Measurements from ENCODE around the gene EPHA10. TPM values are rescaled to one million over a fixed set of nuclear protein-coding genes. Genes with fewer than 3 reads are reported as not detected.

The EPHA10 gene
- total RNA-seq, 2 donors from 2014 or later, result 0.74 to 1.00 TPM

DNA sequence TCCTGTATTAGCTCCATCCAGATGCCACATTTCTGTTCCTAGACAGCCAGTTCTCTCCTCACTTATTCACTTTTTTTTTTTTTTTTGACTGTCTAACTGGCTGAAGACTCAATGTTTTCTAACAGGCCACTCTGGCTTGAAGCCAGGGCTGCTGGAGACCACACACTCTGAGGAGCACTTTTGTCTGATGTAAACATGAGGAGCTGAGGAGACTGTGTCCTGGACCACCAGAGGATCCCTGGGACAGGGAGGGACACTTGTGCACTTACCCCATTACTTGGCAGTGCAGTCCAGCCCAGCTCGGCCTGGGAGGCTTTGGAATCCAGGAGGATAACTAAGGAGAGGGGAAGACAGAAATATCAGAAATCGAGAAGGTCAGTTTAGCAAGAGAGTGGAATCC, 2.4 kb downstream of the EPHA10 start:
- peaks cover 59% of the 10 kb centered on the region for H3K27me3 Mint-ChIP-seq (ENCODE audit: low read depth)
- peaks cover 1 to 7% of the 10 kb centered on the region in 2 donors for H3K36me3 Mint-ChIP-seq (ENCODE audit: insufficient read depth in 2 of 2)
- H3K27ac Mint-ChIP-seq, result no peak overlapping the region
- peaks cover 22% of the 10 kb centered on the region for H3K4me1 Mint-ChIP-seq (ENCODE audit: low read depth)
- H3K4me3 Mint-ChIP-seq, result no peak overlapping the region
- no peak for DNase-seq
- no peak for ATAC-seq (replicated peaks in 1 of 2)
- no peaks in the 10 kb centered on the region for H3K9me3 Mint-ChIP-seq

DNA sequence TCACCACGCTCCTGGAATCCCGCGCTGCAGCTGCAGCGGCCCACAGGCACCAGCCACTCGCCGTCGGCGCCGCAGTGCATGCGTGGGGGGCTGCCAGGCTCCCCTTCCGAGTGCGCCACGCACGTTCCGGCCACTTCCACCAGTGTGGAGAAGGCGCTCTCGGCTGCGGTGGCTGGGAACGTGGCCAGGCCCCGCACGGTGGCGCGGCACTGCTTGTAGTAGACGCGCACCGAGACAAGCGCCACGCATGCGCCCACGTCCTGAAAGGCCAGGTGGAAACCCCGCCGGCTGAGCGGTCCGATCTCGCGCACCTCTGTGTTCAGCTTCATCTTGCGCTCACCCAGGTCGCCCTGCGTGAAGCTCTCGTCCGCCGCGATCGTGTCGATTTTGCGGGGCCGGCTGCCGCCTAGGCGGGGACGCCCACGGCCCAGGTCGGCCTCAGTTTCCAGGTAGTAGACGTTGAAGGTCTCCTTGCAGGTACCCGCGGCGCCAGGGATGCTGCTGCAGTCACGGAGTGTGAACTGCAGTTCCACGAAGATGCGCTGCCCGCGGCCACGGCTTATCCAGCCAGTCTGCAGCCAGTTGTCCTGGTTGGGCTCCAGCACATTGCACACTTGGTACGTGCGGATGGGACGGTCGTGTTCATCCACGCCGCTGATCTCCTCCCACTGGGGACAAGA, 3.4 kb downstream of the EPHA10 start:
- Mint-ChIP-seq H3K9me3 (no peaks in the 10 kb centered on the region), H3K36me3 (ENCODE audit: insufficient read depth in 2 of 2) (peaks cover 1 to 7% of the 10 kb centered on the region in 2 donors), H3K27ac (no peak overlapping the region), H3K4me1 (ENCODE audit: low read depth) (peaks cover 22% of the 10 kb centered on the region), H3K27me3 (ENCODE audit: low read depth) (peaks cover 51% of the 10 kb centered on the region), H3K4me3 (no peak overlapping the region)
- DNase-seq (no peak), ATAC-seq (replicated peaks in 1 of 2) (no peak)

DNA sequence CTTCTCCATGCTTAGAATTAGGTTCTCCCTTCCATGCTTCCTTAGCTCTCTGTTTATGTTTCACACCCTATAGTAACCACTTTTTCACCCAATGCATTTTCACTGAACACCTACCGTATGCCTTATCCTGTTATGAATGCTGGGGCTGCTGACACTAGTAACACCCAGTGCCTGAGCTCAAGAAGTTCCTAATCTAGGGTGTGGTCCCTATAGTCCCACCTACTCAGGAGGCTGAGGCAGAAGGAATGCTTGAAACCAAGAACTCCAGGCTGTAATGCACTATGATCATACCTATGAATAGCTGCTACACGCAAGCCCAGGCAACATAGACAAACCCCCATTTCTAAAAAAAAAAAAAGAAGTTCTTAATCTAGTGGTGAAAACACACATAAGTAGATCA, 5.5 kb downstream of the EPHA10 start:
- Mint-ChIP-seq H3K27me3 (ENCODE audit: low read depth) (peaks cover 30% of the 10 kb centered on the region), H3K9me3 (no peaks in the 10 kb centered on the region), H3K36me3 (ENCODE audit: insufficient read depth in 2 of 2) (peaks cover 0 to 3% of the 10 kb centered on the region in 2 donors), H3K4me1 (ENCODE audit: low read depth) (peaks cover 20% of the 10 kb centered on the region), H3K27ac (no peak overlapping the region), H3K4me3 (no peak overlapping the region)
- ATAC-seq (replicated peaks in 1 of 2) (no peak), DNase-seq (no peak)

DNA sequence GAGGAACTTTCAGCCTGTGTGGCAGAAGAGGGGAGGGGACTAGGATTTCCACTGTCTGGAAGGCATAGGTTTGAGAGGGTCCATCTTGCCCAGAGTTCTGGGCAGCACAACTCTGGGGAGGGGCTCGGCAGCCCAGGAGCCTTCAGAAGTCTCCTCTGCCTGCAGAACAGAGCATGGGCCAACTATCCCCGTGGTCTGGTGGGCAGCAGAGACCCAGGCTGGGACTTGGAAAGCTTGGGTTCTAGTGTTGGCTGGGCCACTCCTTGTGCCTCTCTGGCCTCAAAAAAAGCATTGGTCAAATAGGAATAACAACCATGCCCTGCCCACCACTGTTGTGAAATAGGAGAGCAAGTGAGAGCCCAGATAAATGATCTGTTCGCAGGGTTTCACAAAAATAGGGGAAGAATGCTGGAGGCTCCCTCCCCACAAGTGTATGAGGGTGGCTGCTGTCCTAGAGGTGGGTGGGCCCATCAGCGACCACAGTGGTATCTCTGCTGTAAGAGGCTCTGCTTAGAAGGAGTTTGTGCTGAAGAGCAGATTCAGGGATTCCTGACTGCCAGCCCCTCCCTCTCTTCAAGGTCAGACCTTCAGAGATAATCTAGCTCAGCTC, 8.9 kb downstream of the EPHA10 start:
- Mint-ChIP-seq H3K4me3 (no peak overlapping the region), H3K27me3 (ENCODE audit: low read depth) (peaks cover 21% of the 10 kb centered on the region), H3K9me3 (no peaks in the 10 kb centered on the region), H3K36me3 (ENCODE audit: insufficient read depth in 2 of 2) (no peaks in the 10 kb centered on the region), H3K4me1 (ENCODE audit: low read depth) (peaks cover 31% of the 10 kb centered on the region), H3K27ac (no peak overlapping the region)
- no peak for ATAC-seq (replicated peaks in 1 of 2)
- DNase-seq, result no peak

DNA sequence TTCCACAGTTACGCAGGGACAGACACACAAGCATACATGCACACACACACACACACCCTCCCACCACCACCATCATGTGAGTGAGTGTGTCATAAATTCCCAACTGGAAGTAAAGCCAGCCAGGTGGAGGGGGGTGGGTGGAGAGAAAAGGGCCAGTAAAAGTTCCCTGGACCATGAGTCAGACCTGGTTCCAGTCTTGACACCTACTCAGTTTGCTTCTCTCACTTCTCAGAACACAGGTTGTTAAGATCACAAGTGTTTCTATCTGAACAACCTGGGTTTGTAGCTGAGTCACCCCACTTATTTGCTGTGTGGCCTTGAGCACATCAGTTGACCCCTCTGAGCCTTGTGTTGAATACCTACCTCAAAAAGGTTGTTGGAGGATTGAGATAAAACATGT, 9.6 kb downstream of the EPHA10 start:
- DNase-seq (peak; percentile 46 to 52), ATAC-seq (replicated peaks in 1 of 2) (peak; percentile 89)
- Mint-ChIP-seq H3K27ac (no peak overlapping the region), H3K4me1 (ENCODE audit: low read depth) (peaks cover 31% of the 10 kb centered on the region), H3K4me3 (peak overlapping the region; percentile 27 to 37), H3K9me3 (no peaks in the 10 kb centered on the region), H3K36me3 (ENCODE audit: insufficient read depth in 2 of 2) (no peaks in the 10 kb centered on the region), H3K27me3 (ENCODE audit: low read depth) (peaks cover 25% of the 10 kb centered on the region)

DNA sequence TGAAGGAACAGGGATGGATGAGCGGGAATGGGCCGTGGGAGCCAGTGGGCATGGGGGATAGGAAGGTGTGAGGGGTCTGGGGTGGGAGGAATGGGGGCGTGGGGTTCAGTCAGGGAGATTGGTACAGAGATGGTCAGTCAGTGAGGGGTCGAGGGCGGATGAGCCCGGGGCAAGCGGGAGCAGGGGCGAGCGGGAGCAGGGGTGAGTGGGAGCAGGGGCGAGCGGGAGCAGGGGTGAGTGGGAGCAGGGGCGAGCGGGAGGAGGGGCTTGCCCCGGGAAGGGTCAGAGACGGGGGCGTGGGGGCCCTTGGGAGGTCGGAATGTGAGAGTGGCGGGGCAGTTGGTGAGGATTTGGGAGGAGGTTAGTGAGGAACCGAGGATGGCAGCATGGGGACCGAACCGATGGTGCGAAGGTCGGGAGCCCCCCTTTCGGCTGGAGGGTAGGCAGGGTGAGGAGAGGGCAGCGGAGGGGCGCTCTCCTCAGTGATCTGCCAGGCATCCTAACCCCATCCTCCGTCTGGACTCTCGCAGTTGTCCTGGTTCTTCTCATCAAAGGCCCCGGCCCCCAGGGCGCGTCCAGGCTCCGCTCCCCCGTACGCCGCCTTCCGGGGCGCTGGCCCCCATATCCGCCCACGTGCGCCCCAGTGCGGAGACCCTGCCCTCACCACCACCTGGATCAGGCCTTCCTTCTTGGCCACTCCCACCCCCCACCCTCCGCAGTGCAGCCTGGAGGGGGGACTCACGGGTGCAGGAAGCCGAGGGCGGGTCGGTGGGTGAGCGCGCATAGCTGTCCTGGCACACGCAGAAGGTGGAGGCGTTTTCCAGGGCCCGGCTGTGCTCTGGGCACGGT, 11.2 kb downstream of the EPHA10 start:
- DNase-seq (peak in 1 of 2 donors; percentile 15), ATAC-seq (replicated peaks in 1 of 2) (no peak)
- Mint-ChIP-seq H3K27ac (no peak overlapping the region), H3K36me3 (ENCODE audit: insufficient read depth in 2 of 2) (no peaks in the 10 kb centered on the region), H3K4me3 (peak overlapping the region; percentile 76 to 83), H3K4me1 (ENCODE audit: low read depth) (peaks cover 31% of the 10 kb centered on the region), H3K9me3 (no peaks in the 10 kb centered on the region), H3K27me3 (ENCODE audit: low read depth) (peaks cover 25% of the 10 kb centered on the region)

DNA sequence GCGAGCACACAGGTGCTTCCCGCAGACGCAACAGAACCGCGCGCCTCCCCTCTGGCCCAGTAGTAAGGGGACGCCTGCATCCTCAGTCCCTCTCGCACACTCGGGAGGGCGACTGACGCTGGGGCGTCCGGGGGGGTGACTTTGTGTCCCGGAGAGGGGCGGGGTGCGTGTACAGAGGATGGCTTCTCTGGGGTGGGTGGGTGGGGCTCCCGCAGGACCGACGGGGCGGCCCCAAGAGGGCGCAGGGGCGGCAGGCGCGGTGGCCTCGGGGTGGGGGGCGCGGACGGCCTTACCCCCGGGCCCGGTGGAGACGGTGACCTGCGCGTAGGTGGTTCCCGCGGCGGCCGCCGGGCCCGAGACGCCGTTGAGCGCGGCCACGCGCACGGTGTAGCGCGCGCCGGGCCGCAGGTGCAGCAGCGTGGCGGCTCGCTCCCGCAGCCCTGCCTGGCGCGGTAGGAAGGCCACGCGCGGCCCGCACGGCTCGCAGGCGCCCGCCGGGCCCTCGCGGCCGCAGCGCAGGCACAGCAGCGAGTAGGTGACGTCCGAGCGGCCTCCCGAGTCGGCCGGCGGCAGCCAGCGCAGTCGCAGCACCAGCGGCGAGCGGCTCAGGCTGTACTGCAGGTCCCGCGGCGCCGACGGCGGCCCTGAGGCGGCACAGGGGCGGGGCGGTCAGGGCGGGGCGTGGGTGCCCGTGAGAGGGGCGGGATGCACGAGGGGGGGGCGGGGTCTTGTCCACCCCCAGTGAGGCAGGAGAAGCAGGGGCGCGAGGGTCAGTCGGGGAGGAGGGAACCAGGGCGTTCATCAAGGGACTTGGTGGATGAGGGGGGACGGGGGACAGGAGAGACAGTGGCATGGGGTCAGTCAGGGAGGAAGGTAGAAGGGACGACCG, 12.1 kb downstream of the EPHA10 start:
- Mint-ChIP-seq H3K4me3 (peak overlapping the region; percentile 77 to 83), H3K36me3 (ENCODE audit: insufficient read depth in 2 of 2) (no peaks in the 10 kb centered on the region), H3K9me3 (no peaks in the 10 kb centered on the region), H3K27ac (no peak overlapping the region), H3K4me1 (ENCODE audit: low read depth) (peaks cover 31% of the 10 kb centered on the region), H3K27me3 (ENCODE audit: low read depth) (peaks cover 26% of the 10 kb centered on the region)
- peak; percentile 53 to 59 for DNase-seq
- peak; percentile 52 to 54 for ATAC-seq (replicated peaks in 1 of 2)

DNA sequence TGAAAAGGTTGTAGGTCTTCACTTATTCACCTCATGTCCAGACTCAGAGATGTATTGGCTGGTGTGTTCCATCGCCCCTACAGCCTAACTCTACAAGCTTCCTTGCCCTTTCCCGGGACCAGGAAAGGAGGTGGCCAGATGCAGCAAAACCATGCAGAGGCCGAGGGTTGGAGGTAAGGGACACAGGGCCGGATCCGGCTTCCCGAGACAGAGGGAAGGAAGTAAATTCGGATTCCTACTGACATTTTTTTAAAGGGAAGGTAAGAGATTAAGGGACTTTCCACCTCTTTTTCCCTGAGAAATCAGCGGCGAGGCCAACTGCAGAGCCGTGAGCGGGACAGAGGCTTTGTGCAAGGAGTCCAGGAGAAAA, 12.7 kb downstream of the EPHA10 start:
- no peak overlapping the region for H3K27ac Mint-ChIP-seq
- no peaks in the 10 kb centered on the region for H3K36me3 Mint-ChIP-seq (ENCODE audit: insufficient read depth in 2 of 2)
- DNase-seq, result no peak
- peaks cover 33% of the 10 kb centered on the region for H3K27me3 Mint-ChIP-seq (ENCODE audit: low read depth)
- H3K9me3 Mint-ChIP-seq, result no peaks in the 10 kb centered on the region
- H3K4me1 Mint-ChIP-seq (ENCODE audit: low read depth), result peaks cover 31% of the 10 kb centered on the region
- peak overlapping the region; percentile 77 to 79 for H3K4me3 Mint-ChIP-seq
- no peak for ATAC-seq (replicated peaks in 1 of 2)

DNA sequence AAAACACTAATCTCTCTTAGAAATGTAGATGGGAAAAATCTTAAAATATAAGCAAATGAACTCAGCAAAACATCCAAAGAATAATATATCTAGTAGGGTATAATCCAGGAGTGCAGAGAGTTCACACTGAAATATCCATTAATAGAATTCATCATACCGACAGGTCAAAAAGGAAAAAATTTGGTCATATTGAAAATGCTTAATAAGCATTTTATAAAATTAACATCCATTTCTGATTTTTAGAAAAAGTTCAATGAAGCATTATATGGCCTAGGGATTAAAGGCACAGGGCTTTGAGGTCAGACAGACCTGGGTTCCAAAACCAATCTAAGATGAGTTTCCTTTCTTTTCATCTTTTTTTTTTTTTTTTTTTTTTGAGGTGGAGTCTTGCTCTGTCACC, 16.4 kb downstream of the EPHA10 start:
- peaks cover 46% of the 10 kb centered on the region for H3K27me3 Mint-ChIP-seq (ENCODE audit: low read depth)
- no peak overlapping the region for H3K4me3 Mint-ChIP-seq
- peaks cover 14% of the 10 kb centered on the region for H3K4me1 Mint-ChIP-seq (ENCODE audit: low read depth)
- ATAC-seq (replicated peaks in 1 of 2) (no peak), DNase-seq (no peak)
- peaks cover 0 to 3% of the 10 kb centered on the region in 2 donors for H3K36me3 Mint-ChIP-seq (ENCODE audit: insufficient read depth in 2 of 2)
- peaks cover 3% of the 10 kb centered on the region in 2 donors for H3K9me3 Mint-ChIP-seq
- no peak overlapping the region for H3K27ac Mint-ChIP-seq

DNA sequence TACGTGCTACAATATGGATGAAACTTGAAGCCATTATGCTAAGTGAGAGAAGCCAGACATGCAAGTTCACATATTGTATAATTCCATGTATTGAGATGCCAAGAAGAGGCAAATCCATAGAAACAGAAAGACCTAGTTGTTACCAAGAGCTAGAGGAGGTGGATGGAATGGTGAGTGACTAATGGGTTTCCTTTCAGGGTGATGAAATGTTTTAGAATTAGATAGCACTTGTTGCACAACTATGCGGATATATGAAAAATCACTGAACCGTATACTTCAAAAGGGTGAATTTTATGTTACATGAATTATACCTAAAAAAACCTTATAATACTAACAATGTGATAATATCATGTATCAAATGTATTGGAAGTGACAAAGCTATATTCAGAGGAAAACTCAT, 18.1 kb downstream of the EPHA10 start:
- no peak overlapping the region for H3K27ac Mint-ChIP-seq
- H3K36me3 Mint-ChIP-seq (ENCODE audit: insufficient read depth in 2 of 2), result peaks cover 0 to 3% of the 10 kb centered on the region in 2 donors
- ATAC-seq (replicated peaks in 1 of 2), result no peak
- peaks cover 3% of the 10 kb centered on the region for H3K4me1 Mint-ChIP-seq (ENCODE audit: low read depth)
- H3K9me3 Mint-ChIP-seq, result peaks cover 3% of the 10 kb centered on the region in 2 donors
- peaks cover 37% of the 10 kb centered on the region for H3K27me3 Mint-ChIP-seq (ENCODE audit: low read depth)
- no peak for DNase-seq
- H3K4me3 Mint-ChIP-seq, result no peak overlapping the region

DNA sequence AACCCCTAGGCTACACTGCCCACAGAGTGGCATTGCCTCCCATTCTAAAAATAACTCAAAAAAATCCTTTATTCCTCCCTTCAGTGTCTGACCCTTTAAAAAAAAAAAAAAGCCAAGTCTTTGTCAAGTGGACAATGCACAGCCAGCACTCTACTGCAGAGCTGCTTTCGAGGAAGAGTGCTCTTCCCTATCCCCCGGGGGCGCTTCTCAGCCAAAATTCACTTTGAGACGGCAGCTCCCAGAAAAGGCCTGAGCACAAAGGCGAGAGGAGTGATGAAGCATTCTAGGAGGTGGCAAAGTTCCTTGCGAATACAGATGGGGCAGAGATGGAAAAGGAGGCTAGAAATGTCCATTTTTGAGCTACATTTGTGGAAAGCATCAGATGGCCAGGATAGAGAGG, 23.3 kb downstream of the EPHA10 start:
- DNase-seq (no peak), ATAC-seq (replicated peaks in 1 of 2) (no peak)
- peaks cover 1 to 5% of the 10 kb centered on the region in 2 donors for H3K9me3 Mint-ChIP-seq
- peaks cover 11% of the 10 kb centered on the region for H3K4me1 Mint-ChIP-seq (ENCODE audit: low read depth)
- H3K27ac Mint-ChIP-seq, result no peak overlapping the region
- no peak overlapping the region for H3K4me3 Mint-ChIP-seq
- H3K27me3 Mint-ChIP-seq (ENCODE audit: low read depth), result peaks cover 39% of the 10 kb centered on the region
- H3K36me3 Mint-ChIP-seq (ENCODE audit: insufficient read depth in 2 of 2), result peaks cover 3 to 4% of the 10 kb centered on the region in 2 donors

DNA sequence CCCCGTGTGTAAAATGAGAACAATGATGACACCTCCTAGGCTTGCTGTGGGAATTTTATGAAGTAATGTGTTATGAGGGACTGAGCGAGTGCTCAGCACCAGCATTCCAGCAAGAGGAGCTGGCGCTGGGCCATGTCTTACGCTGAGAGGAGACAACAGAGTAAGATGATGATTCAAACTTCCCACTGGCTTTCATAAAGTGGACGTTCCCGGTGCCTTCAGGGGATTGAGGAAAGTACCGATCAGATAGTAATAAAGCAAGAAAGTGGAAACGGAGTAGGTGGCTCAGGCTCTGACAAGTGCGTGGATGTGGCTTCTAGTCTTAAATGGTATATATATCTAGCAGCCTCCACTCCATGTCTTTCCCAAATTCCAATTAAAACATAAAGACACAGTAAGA, 23.8 kb downstream of the EPHA10 start:
- Mint-ChIP-seq H3K4me1 (ENCODE audit: low read depth) (peaks cover 11% of the 10 kb centered on the region), H3K4me3 (no peak overlapping the region), H3K27me3 (ENCODE audit: low read depth) (peaks cover 40% of the 10 kb centered on the region), H3K36me3 (ENCODE audit: insufficient read depth in 2 of 2) (peaks cover 2 to 4% of the 10 kb centered on the region in 2 donors), H3K9me3 (peaks cover 0 to 4% of the 10 kb centered on the region in 2 donors), H3K27ac (no peak overlapping the region)
- ATAC-seq (replicated peaks in 1 of 2) (no peak), DNase-seq (no peak)

Measured in activated T-cell treated with anti-CD3 and anti-CD28 coated beads, Interleukin-2, amount 50 U/mL, for 72 hours (primary cell).